SU-DHL-6 (cell line): Measurements from ENCODE around the gene AFAP1.

Experiments
- H2AFZ ChIP-seq: fragments of 200-600 bp; sonication (generic); 2 replicates; pipeline ENCODE4 v1.6.1; 2014; ENCODE audit warnings: low read depth, mild to moderate bottlenecking, moderate library complexity, mixed read lengths, antibody characterized with exemption, low read length; ENCODE audit not compliant: severe bottlenecking
- H3F3A ChIP-seq: fragments of 200-600 bp; shearing (Covaris generic); 2 replicates; pipeline ENCODE4 v1.6.0; 2016; ENCODE audit warnings: antibody characterized with exemption, mild to moderate bottlenecking; ENCODE audit not compliant: insufficient read depth
- H3K27ac ChIP-seq: fragments of 200-600 bp; sonication (generic); 2 replicates; pipeline ENCODE4 v1.5.1; 2016; ENCODE audit warnings: low read depth, mild to moderate bottlenecking, low read length, moderate library complexity, mixed read lengths
- H3K27me3 ChIP-seq: fragments of 200-600 bp; sonication (generic), shearing (Covaris generic); 2 replicates; pipeline ENCODE4 v1.6.0; 2014; ENCODE audit warnings: mild to moderate bottlenecking, low read length
- H3K36me3 ChIP-seq: fragments of 200-600 bp; sonication (generic); 2 replicates; pipeline ENCODE4 v1.6.1; 2014; ENCODE audit warnings: mild to moderate bottlenecking, low read length, mixed read lengths
- H3K4me2 ChIP-seq: fragments of 300-600, 200-600 bp; shearing (Covaris generic), sonication (generic); 2 replicates; pipeline ENCODE4 v1.6.0; 2014; ENCODE audit warnings: low read length, low read depth, mild to moderate bottlenecking; ENCODE audit not compliant: poor library complexity, severe bottlenecking
- H3K4me3 ChIP-seq: fragments of 200-600 bp; sonication (generic); 2 replicates; pipeline ENCODE4 v1.5.1; 2014; ENCODE audit warnings: antibody characterized with exemption, low read length, mild to moderate bottlenecking, mixed read lengths; ENCODE audit not compliant: insufficient read depth, poor library complexity, severe bottlenecking
- H3K79me2 ChIP-seq: fragments of 200-600 bp; sonication (generic); 2 replicates; pipeline ENCODE4 v1.6.1; 2014; ENCODE audit warnings: mild to moderate bottlenecking, low read length, moderate library complexity; ENCODE audit not compliant: insufficient read depth
- H3K9ac ChIP-seq: fragments of 200-600 bp; sonication (generic); 2 replicates; pipeline ENCODE4 v1.7.0; 2014; ENCODE audit warnings: mild to moderate bottlenecking, low read length
- H3K9me2 ChIP-seq: fragments of 200-600 bp; sonication (generic); replicated peaks from 2 replicates; pipeline ENCODE4 v1.6.1; 2014; ENCODE audit warnings: low read length; ENCODE audit not compliant: insufficient read depth
- H3K9me3 ChIP-seq: fragments of 200-600 bp; sonication (generic); 2 replicates; pipeline ENCODE4 v1.6.1; 2014; ENCODE audit warnings: low read length, mixed read lengths; ENCODE audit not compliant: insufficient read depth
- H4K20me1 ChIP-seq: fragments of 200-600 bp; sonication (generic); 2 replicates; pipeline ENCODE4 v1.6.1; 2014; ENCODE audit warnings: low read depth, mild to moderate bottlenecking, antibody characterized with exemption, low read length, moderate library complexity, mixed read lengths
- EZH2phosphoT487 ChIP-seq: fragments of 200-600 bp; sonication (generic), shearing (Covaris generic); conservative IDR thresholded peaks from 2 replicates; pipeline ENCODE4 v1.6.1; 2018; ENCODE audit warnings: mild to moderate bottlenecking, antibody characterized with exemption, low read length, moderate library complexity, mixed read lengths
- TF ChIP-seq, protein P1 (sequence below): fragments of 200-600 bp; sonication (generic); IDR thresholded peaks from one replicate; pipeline ENCODE4 v1.5.1; 2017; ENCODE audit warnings: antibody characterized with exemption, mild to moderate bottlenecking, low read length, moderate library complexity; ENCODE audit not compliant: insufficient read depth, poor library complexity, severe bottlenecking

AFAP1 gene

DNA sequence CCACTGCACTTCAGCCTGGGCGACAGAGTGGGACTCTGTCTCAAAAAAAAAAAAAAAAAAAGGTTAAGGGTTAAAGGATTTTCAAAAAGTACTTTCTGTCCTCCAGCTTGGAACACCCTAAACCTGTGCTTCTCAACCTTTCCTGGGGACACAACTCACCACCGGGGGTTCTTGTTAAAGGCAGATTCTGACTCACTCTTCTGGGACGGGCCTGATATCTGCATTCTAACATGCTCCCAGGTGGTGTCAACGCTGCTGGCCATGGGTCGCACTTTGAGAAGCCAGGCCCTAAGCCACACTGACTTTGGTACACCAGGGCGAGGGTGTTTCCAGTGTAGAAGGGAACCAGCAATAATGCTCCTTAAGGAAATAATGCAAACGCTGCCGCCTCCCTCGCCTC is 46.1 kb downstream of the AFAP1 start:
- Histone ChIP-seq H3K27me3 (no peaks in the 10 kb centered on the region), H3K79me2 (no peaks in the 10 kb centered on the region), H2AFZ (no peak overlapping the region), H3K4me3 (no peak overlapping the region), H3K9me3 (peaks cover under 1% of the 10 kb centered on the region; the same call in 1 of the 2 replicates), H3K9ac (no peak overlapping the region), H4K20me1 (no peaks in the 10 kb centered on the region), H3K4me2 (no peak overlapping the region), H3K36me3 (no peaks in the 10 kb centered on the region), H3K27ac (no peak overlapping the region), H3K9me2 (no peaks in the 10 kb centered on the region), H3F3A (no peaks in the 10 kb centered on the region)
- TF ChIP-seq EZH2phosphoT487, result no peak
- TF ChIP-seq, protein P1, sequence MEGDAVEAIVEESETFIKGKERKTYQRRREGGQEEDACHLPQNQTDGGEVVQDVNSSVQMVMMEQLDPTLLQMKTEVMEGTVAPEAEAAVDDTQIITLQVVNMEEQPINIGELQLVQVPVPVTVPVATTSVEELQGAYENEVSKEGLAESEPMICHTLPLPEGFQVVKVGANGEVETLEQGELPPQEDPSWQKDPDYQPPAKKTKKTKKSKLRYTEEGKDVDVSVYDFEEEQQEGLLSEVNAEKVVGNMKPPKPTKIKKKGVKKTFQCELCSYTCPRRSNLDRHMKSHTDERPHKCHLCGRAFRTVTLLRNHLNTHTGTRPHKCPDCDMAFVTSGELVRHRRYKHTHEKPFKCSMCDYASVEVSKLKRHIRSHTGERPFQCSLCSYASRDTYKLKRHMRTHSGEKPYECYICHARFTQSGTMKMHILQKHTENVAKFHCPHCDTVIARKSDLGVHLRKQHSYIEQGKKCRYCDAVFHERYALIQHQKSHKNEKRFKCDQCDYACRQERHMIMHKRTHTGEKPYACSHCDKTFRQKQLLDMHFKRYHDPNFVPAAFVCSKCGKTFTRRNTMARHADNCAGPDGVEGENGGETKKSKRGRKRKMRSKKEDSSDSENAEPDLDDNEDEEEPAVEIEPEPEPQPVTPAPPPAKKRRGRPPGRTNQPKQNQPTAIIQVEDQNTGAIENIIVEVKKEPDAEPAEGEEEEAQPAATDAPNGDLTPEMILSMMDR, result no peak

DNA sequence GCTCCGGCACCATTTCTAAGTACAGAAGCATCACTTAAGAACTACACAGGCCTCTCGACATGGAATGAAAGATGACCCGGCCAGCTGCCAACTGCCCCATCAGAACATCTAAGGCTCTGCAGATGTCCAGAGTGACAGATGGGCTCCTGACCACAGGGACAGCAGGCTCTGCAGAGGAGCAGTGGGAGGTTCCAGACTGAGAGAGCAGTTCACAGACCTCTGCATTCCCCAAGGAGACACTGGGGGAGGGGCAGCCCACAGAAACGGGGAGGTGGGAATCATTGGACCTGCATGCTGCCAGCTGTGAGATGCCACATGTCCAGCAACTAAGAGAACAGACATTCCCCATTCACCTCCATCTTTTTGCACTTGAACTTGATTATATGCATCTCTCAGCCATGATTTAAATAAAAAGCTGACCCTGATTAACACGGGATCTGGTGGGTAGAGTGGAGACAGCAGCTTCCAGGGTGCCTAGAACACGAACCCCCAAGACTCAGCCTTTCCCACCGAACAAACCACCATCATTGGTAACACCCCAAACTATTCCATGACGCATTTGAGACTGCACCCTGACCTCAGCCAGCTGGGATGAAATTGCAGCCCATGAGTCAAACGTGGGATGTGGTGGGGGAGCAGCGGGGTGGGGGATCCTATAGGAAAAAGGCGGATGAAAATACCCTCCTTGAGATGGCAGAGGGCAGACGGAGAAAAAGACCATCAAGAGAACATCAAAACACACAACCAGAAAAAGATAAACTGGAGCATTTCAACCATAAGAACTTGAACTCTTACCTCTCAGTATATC is 47.2 kb downstream of the AFAP1 start:
- H3K9ac ChIP-seq, result no peak overlapping the region
- H4K20me1 ChIP-seq, result no peaks in the 10 kb centered on the region
- no peak overlapping the region for H3K4me2 ChIP-seq
- H3K9me3 ChIP-seq, result peaks cover 5% of the 10 kb centered on the region; the same call in 1 of the 2 replicates
- H3F3A ChIP-seq, result no peaks in the 10 kb centered on the region
- no peaks in the 10 kb centered on the region for H3K79me2 ChIP-seq
- no peaks in the 10 kb centered on the region for H3K27me3 ChIP-seq
- H3K4me3 ChIP-seq, result no peak overlapping the region
- H3K9me2 ChIP-seq, result no peaks in the 10 kb centered on the region
- no peaks in the 10 kb centered on the region for H3K36me3 ChIP-seq
- no peak for TF ChIP-seq EZH2phosphoT487
- TF ChIP-seq, protein P1, result no peak
- H3K27ac ChIP-seq, result no peak overlapping the region
- no peak overlapping the region for H2AFZ ChIP-seq

DNA sequence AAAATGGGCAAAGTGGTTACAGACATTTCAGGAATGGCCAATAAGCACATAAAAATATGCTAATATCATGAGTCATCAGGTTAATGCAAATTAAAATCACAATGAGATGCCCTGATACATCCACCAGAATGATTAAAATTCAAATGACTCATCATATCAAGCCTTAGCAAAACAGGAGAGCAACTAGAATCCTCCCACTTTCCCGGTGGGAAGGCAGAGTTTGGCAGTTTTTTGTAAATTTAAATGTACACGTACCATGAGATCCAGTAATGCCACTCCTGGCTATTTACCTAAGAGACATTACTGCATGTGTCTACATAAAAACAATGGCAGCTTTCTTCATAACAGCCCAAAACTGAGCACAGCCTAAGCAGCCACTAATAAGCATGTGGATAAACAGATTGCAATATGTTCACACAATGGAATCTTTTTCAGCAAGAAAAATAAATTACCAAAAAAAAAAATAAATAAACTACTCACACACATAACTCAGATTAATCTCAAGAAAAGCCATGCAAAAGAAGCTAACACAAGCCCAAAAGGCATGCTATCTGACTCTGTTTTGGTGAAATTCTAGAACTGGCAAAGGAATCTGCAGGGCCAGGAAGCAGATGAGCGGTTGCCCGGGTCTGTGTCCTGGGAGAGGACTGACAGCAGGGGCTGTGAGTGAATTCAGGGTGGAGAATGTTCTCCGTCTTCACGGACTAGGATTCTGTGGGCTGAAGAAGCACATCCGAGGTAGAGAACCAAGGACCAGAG is 48.8 kb downstream of the AFAP1 start:
- H3K27me3 ChIP-seq, result no peaks in the 10 kb centered on the region
- no peaks in the 10 kb centered on the region for H3K79me2 ChIP-seq
- H3F3A ChIP-seq, result no peaks in the 10 kb centered on the region
- H3K4me2 ChIP-seq, result no peak overlapping the region
- H3K9me3 ChIP-seq, result peaks cover 5% of the 10 kb centered on the region; the same call in 1 of the 2 replicates
- no peak overlapping the region for H3K9ac ChIP-seq
- no peak overlapping the region for H2AFZ ChIP-seq
- H3K9me2 ChIP-seq, result no peaks in the 10 kb centered on the region
- TF ChIP-seq, protein P1, result no peak
- TF ChIP-seq EZH2phosphoT487, result no peak
- H3K27ac ChIP-seq, result no peak overlapping the region
- H3K36me3 ChIP-seq, result no peaks in the 10 kb centered on the region
- no peak overlapping the region for H3K4me3 ChIP-seq
- no peaks in the 10 kb centered on the region for H4K20me1 ChIP-seq
